ENCODE measurements around the gene TMEM30B. TPM values are rescaled to one million over a fixed set of nuclear protein-coding genes. Genes with fewer than 3 reads are reported as not detected.

The TMEM30B gene
- total RNA-seq, 1 donor from 2014 or later: 10.4 TPM

- DNase-seq: no peak
Measured at GRCh38 chr14:61231810-61232209, 49.3 kb downstream of the TMEM30B start.

GRCh38 chr14:61229981-61230380, 51.2 kb downstream of the TMEM30B start:
- no peak for DNase-seq

DNA sequence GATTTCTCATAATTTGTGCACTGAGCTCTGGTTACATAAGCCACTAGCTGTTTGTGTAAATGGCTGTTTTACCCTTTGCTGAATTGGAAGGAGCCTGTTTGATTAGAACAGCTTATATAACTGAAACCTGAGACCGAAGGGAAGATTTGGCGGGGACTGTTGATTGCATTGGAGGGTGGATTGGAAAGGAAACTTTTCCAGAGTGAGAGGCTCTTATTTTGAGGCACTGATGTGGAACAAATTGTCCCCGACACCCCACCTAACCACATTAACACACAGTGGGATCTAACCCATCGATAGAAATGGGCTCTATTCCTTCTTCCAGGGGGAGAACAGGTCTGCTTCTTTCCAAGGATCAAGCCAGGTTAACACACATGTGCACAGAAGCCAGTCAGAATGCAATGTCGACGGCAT, 51.7 kb downstream of the TMEM30B start:
- DNase-seq: no peak

DNA sequence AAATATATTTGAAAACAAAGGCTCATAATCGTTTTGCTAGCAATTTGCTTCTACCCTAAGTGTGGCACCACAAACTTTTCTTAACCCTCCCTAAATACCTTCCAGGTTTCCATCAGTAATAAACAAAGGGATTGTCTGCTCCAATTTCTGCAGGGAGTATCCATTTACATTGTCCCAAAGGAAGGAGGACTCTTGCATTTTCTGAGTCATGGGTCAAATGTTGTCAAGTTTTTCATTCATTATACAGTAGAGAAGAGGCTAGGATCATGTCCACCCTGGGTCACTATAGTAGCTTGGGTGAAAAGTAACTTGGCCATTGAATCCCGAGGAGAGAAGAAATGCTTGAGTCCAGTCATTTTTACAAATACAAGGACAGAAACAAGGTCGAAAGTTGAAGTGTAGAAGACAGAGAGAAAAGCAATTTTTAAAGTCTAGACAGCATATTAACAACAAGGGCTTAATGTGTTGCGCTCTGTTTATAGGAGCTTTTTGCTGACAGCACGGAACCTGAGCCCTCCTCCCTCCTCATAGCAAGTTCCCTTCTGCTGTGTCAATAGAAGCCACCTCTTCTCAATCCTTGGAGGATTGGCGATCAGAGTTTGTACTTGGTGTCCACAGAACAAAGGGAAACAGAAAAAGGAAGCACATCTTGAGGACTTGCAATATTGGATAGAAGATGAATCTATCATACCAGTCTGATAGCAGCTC, 53.1 kb downstream of the TMEM30B start:
- no peak for DNase-seq

Other genes with a start within 250 kb of the TMEM30B start
- 50.0 TPM for gene PRKCH, start 40.2 kb upstream of the TMEM30B start, total RNA-seq

Measured in skin of body (tissue), 2 donors.